Measurements from ENCODE around the gene TRIM40.
A peak's percentile ranks its signal among the peaks of the same experiment; 100 is the strongest.

TRIM40 gene

GRCh38 chr6:30102970-30103871 is 32.7 kb upstream of the TRIM40 start:
- peak; percentile 97 for TF ChIP-seq CTCF (IDR thresholded peaks at IDR 0.05; ENCODE audit: control insufficient read depth, insufficient read depth, low read depth, low read length, missing control alignments)
- DNase-seq (ENCODE audit: low read depth) = peak; percentile 50
- peak overlapping the region; percentile 50 for H3K4me3 ChIP-seq (ENCODE audit: control insufficient read depth, low read depth, low read length)

DNA sequence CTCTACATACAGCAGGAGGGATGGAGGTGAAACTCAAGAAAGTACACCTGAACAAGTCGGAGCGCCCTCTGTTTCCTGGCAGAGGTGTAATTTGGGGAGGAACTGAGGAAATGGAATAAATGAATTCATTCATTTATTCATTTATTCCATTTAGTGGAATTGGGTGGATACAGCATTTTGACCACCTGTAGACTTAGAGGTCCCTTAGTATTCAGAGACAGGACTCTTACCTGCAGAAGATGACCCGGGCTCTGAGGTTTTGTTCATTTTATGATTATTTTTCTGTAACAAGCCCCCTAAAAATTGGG is 32.1 kb upstream of the TRIM40 start:
- no peak for DNase-seq (ENCODE audit: low read depth)
- peak overlapping the region; percentile 50 for H3K4me3 ChIP-seq (ENCODE audit: control insufficient read depth, low read depth, low read length)

GRCh38 chr6:30104661-30105060 is 31.3 kb upstream of the TRIM40 start:
- no peak for DNase-seq (ENCODE audit: low read depth)
- no peak overlapping the region for H3K4me3 ChIP-seq (ENCODE audit: control insufficient read depth, low read depth, low read length)
- TF ChIP-seq CTCF (IDR thresholded peaks at IDR 0.05; ENCODE audit: control insufficient read depth, insufficient read depth, low read depth, low read length, missing control alignments) = no peak

More for the DNA sequence above, 32.1 kb upstream of the TRIM40 start:
- no peak for TF ChIP-seq CTCF (IDR thresholded peaks at IDR 0.05; ENCODE audit: control insufficient read depth, insufficient read depth, low read depth, low read length, missing control alignments)

DNA sequence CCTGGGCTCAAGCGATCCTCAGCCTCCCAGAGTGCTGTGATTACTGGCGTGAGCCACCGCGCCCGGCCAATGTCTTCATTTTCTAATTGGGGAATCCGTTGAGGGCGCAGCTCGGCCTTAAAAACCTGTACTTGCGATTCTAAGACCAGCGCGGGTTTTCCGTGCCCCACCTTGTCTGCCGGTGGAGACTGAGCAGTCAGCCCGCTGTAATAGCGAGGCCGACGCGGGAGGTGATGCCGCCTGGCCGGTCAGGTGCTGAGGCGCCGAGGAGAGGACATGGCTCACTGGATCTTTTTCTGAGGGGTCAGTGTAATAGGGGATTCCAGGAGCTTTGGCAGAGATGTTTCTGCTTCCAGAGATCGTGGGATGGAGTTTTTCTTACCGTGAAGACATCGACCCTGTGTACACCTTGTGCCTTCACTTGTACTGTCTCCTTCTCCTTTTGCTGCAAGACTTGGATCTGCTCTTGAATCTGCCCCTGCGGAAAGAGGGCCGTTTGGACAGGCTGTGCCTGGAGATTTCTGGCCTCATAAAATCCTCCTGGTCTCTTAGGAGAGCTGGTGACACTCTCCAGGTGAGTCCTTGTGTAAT is 24.6 kb upstream of the TRIM40 start:
- TF ChIP-seq CTCF (IDR thresholded peaks at IDR 0.05; ENCODE audit: control insufficient read depth, insufficient read depth, low read depth, low read length, missing control alignments) = no peak
- no peak overlapping the region for H3K4me3 ChIP-seq (ENCODE audit: control insufficient read depth, low read depth, low read length)
- DNase-seq (ENCODE audit: low read depth) = no peak

GRCh38 chr6:30112402-30112994 is 23.4 kb upstream of the TRIM40 start:
- no peak for DNase-seq (ENCODE audit: low read depth)
- H3K4me3 ChIP-seq (ENCODE audit: control insufficient read depth, low read depth, low read length) = no peak overlapping the region
- no peak for TF ChIP-seq CTCF (IDR thresholded peaks at IDR 0.05; ENCODE audit: control insufficient read depth, insufficient read depth, low read depth, low read length, missing control alignments)

GRCh38 chr6:30113003-30113759 is 22.8 kb upstream of the TRIM40 start, which contains the start of gene TRIM31:
TRIM31 (minus strand) TSS chr6:30113090; CDS start chr6:30112805, 285 bp downstream.
- TF ChIP-seq CTCF (IDR thresholded peaks at IDR 0.05; ENCODE audit: control insufficient read depth, insufficient read depth, low read depth, low read length, missing control alignments) = no peak
- no peak within 1 kb of the TSS for H3K4me3 ChIP-seq (ENCODE audit: control insufficient read depth, low read depth, low read length)
- DNase-seq (ENCODE audit: low read depth) = no peak
